ENCODE data around the gene SPART. TPM values are rescaled to one million over a fixed set of nuclear protein-coding genes. Genes with fewer than 3 reads are reported as not detected.
A peak's percentile ranks its signal among the peaks of the same experiment; 100 is the strongest.

SPART gene
- 32.7 and 58.4 TPM in 2 replicates for polyA plus RNA-seq (2011; rRNA removed)
- polyA minus RNA-seq (2011; rRNA and poly(A)+ RNA removed), result 16.3 and 20.6 TPM in 2 replicates

GRCh38 chr13:36346222-36347083, at the start of gene SPART:
Gene SPART (minus strand): TSS chr13:36346394. CDS start chr13:36335830, 10,564 bp downstream.
- peak; percentile 50 for DNase-seq (ENCODE audit: low read depth)
- TF ChIP-seq CTCF (IDR thresholded peaks at IDR 0.05; ENCODE audit: insufficient read depth, low read depth, low read length), result peak; percentile 98
- Histone ChIP-seq H3K36me3 (ENCODE audit: control insufficient read depth, insufficient read depth, low read length) (no peaks in the 10 kb centered on the region), H3K4me3 (ENCODE audit: low read depth, low read length) (peak within 1 kb of the TSS; percentile 62), H3K27me3 (ENCODE audit: control insufficient read depth, insufficient read depth, low read length) (no peaks in the 10 kb centered on the region)
- POLR2A ChIA-PET, result interaction anchor here (0.6 to 0.7 kb wide), 2 partner anchors 413 to 1238 kb away, joined by 3 read pairs; no protein-coding TSS in a partner anchor
- CTCF ChIA-PET, result interaction anchor here (0.6 to 2.7 kb wide), 22 partner anchors 9 to 389 kb away, joined by 3 to 17 read pairs (median 4); partner anchors contain the start of gene CCDC169

- ChIA-PET CTCF (interaction anchor here (1.1 to 2.8 kb wide), 8 partner anchors 12 to 420 kb away, joined by 3 to 25 read pairs (median 4); no protein-coding TSS in a partner anchor), POLR2A (no interaction called here)
- peak; percentile 20 for DNase-seq (ENCODE audit: low read depth)
- Histone ChIP-seq H3K36me3 (ENCODE audit: control insufficient read depth, insufficient read depth, low read length) (no peaks in the 10 kb centered on the region), H3K27me3 (ENCODE audit: control insufficient read depth, insufficient read depth, low read length) (no peaks in the 10 kb centered on the region), H3K4me3 (ENCODE audit: low read depth, low read length) (no peak overlapping the region)
- peak; percentile 62 for TF ChIP-seq CTCF (IDR thresholded peaks at IDR 0.05; ENCODE audit: insufficient read depth, low read depth, low read length)
These were observed 49.1 kb upstream of the SPART start for GRCh38 chr13:36395280-36395679.

- TF ChIP-seq CTCF (IDR thresholded peaks at IDR 0.05; ENCODE audit: insufficient read depth, low read depth, low read length), result no peak
- CTCF ChIA-PET, result no interaction called here
- no peak for DNase-seq (ENCODE audit: low read depth)
- no peak overlapping the region for H3K4me3 ChIP-seq (ENCODE audit: low read depth, low read length)
- POLR2A ChIA-PET, result no interaction called here
- H3K36me3 ChIP-seq (ENCODE audit: control insufficient read depth, insufficient read depth, low read length), result no peaks in the 10 kb centered on the region
- H3K27me3 ChIP-seq (ENCODE audit: control insufficient read depth, insufficient read depth, low read length), result peaks cover 2% of the 10 kb centered on the region; the same call in 1 of the 2 replicates
These were observed 39.3 kb upstream of the SPART start for GRCh38 chr13:36385489-36385888.

GRCh38 chr13:36382030-36382429, 35.8 kb upstream of the SPART start:
- no peak for DNase-seq (ENCODE audit: low read depth)
- POLR2A ChIA-PET, result no interaction called here
- CTCF ChIA-PET, result interaction anchor here (1.0 kb wide), 1 partner anchor 99 kb away, joined by 3 read pairs; no protein-coding TSS in a partner anchor
- H3K27me3 ChIP-seq (ENCODE audit: control insufficient read depth, insufficient read depth, low read length), result peaks cover 4% of the 10 kb centered on the region; the same call in 1 of the 2 replicates
- H3K4me3 ChIP-seq (ENCODE audit: low read depth, low read length), result no peak overlapping the region
- H3K36me3 ChIP-seq (ENCODE audit: control insufficient read depth, insufficient read depth, low read length), result no peaks in the 10 kb centered on the region
- TF ChIP-seq CTCF (IDR thresholded peaks at IDR 0.05; ENCODE audit: insufficient read depth, low read depth, low read length), result no peak

- POLR2A ChIA-PET, result no interaction called here
- Histone ChIP-seq H3K36me3 (ENCODE audit: control insufficient read depth, insufficient read depth, low read length) (no peaks in the 10 kb centered on the region), H3K27me3 (ENCODE audit: control insufficient read depth, insufficient read depth, low read length) (peaks cover 4% of the 10 kb centered on the region; the same call in 1 of the 2 replicates), H3K4me3 (ENCODE audit: low read depth, low read length) (no peak overlapping the region)
- no peak for TF ChIP-seq CTCF (IDR thresholded peaks at IDR 0.05; ENCODE audit: insufficient read depth, low read depth, low read length)
- no peak for DNase-seq (ENCODE audit: low read depth)
- CTCF ChIA-PET, result interaction anchor here (1.1 to 1.2 kb wide), 2 partner anchors 12 to 16 kb away, joined by 3 read pairs; no protein-coding TSS in a partner anchor
These were observed 31.8 kb upstream of the SPART start for GRCh38 chr13:36377826-36378468.
